Limb (tissue), 2 donors: ENCODE results near the gene SUMF1.
"Not testable (repeated sequence)": the region's sequence is repeated elsewhere in the genome, so short reads cannot be mapped to it uniquely, and the experiment has no call there.

ENCODE experiments used
- DNase-seq, 2 donors: peaks; one replicate each; pipeline ENCODE4 v3.0.0-alpha.2; 2016; ENCODE audit errors: extremely low spot score in 2 of 2

Gene SUMF1

GRCh38 chr3:4338751-4339150, 128.3 kb downstream of the SUMF1 start:
- DNase-seq = no peak

DNA sequence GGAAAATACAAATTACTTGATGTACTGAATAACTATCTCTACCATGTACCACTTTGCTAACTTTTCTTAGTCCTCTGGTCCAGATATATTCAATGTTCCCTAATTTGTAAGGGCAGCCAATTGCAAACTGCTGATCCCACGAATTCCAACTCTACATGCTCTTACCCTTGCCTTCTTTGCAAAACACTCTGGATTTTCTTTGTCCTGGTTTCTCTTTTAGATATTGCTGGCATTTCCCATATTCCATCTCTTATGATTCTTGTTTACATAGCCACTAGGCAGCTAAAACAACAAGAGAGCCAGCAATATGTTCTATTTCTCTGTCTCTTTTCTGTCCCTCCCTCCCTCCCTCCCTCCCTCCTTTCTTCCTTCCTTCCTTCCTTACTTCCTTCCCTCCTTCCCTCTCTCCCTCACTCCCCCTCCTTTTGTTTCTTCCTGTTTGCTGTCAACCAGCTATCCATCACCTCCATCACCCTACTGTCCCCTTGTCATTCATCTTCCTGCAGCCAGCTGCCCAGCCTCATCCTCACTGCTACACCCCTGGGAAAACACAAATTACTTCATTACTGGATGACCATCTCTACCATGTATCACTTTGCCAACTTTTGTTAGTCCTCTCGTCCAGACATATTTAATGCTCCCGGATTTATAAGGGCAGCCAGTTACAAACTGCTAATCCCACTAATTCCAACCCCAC, 130.1 kb downstream of the SUMF1 start:
- DNase-seq = no peak

GRCh38 chr3:4335840-4336562, 131.1 kb downstream of the SUMF1 start:
- no peak for DNase-seq

DNA sequence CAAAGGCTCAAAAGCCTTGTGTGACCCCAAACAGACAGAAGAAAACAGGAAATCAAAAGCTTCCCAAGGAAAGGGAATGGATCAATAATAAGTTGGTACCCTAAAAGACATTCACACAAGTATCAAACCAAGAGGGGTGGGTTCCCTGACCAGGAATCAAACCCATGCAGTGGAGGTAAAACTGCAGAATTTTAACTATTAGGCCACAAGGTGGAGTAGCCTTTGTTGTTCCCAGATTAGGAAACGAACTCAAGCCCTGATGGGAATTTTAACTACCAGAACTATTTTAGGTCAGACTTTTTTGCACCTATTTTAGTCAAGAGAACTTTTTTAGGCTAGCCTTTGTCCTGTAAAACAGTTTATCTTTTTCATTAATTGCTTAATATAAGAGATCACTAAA, 132.5 kb downstream of the SUMF1 start:
- DNase-seq = no peak

- no peak for DNase-seq
Observed at GRCh38 chr3:4332991-4333390, 134.1 kb downstream of the SUMF1 start.

- no peak for DNase-seq
Observed at GRCh38 chr3:4332574-4332973, 134.5 kb downstream of the SUMF1 start.

DNA sequence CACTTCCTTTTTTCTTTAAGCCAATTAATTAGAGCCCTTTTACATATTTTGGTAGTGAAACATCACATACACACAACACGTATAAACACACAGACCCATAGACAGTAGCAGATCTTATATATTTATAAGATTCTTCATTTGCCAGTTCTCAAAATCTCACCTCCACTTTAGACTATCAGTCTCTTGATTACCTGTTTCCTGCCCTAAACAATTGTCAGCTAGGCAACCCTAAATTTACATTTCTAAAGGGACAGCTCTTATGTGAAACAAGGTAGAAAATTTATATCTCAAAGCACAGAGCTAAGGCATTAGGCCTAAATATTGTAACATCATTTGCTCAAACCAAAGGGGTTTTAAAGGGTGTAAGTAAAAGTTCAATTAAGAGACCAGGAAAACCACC, 135.0 kb downstream of the SUMF1 start:
- no peak for DNase-seq

- not testable (repeated sequence) for DNase-seq
Observed at GRCh38 chr3:4329806-4330205, 137.3 kb downstream of the SUMF1 start.

DNA sequence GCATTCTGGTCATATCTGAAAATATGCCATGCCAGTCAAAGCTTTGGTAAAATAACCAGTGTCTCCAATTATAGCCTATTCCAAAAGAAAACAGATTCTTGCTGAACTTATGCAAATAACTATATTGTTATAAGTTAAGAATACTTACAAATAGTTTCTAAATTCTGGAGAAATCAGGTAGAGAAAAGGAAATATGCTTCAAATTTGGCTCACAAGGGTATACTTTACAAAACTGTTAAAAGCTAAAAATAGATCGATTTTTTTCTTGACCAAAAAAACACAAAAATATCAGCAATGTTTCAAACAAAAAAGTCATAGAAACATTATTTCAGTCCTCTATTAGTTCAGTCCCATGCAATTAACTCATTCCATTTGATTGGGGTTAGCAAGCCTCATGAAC, 140.2 kb downstream of the SUMF1 start:
- DNase-seq = no peak

DNA sequence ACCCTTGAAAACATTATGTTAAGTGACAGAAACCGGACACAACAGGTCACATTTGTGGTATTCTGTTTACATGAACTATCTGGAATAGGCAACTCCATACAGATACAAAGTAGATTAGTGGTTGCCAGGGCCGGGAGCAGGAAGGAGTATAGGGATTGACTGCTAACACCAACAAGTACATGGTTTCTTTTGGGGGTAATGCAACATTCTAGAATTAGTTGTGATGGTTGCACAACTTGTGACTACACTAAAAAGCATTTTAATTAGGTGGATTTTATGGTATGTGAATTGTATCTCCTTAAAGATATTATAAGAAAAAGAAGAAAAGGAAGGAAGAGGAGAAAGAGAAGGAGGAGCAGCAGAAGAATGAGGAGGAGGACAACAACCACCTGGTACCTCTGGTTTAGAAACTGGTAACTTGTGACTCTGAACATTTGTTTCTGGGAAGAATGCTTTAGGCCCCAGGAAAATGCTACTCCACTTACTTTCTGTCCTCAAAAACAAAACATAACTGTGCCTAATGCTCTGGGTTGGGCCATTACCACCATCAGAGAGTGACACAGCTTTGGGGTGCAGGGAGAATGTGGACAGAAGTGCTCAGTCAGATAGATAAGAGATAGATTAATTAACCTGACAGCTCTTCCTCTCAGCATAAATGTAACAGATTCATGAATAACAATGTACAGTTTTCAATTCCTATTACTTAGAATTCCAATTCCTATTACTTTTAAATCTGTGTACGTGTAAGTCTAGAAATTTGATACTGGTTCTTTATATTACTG, 143.6 kb downstream of the SUMF1 start:
- DNase-seq = no peak

- DNase-seq = no peak
Observed at GRCh38 chr3:4322635-4323034, 144.4 kb downstream of the SUMF1 start.

GRCh38 chr3:4321732-4322131, 145.3 kb downstream of the SUMF1 start:
- DNase-seq = no peak

GRCh38 chr3:4320096-4320911, 146.8 kb downstream of the SUMF1 start:
- no peak for DNase-seq

DNA sequence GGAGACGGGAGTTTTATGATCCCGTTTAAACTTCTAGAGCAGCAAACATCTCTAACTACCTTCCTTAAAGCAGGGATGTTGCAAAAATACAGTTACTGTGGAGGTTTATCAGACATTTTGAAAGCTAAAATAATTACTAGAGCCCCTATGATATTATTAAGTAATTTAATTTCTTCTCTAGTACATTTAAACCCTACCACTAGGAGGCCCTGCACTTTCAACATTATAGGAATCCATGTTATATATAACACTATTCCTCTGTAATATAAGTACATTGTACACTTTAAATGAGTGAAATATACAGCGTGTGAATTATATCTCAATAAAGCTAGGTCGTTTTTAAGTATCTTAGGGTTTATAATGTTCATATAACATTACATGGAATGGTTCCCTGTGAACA, 152.4 kb downstream of the SUMF1 start:
- DNase-seq = no peak

- no peak for DNase-seq
Observed at GRCh38 chr3:4313606-4314293, 153.3 kb downstream of the SUMF1 start.

DNA sequence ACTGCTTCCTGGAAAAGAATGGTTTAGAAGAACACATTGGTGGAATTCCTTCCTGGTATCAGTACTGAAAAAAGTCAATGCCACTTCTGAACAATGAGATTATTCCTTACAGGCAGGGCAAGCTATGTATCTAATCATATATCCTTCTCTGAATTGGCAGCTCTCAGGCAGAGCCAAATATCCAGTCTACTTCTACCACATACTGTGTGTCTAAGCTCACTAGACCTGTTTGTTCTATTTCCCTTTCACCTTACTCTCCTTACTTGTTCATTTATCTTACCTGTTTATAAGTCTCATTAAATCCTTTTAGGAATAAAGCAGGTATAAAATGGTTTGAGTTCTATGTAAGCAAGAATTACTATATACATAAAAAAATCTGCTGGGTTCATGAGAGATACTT, 155.6 kb downstream of the SUMF1 start:
- DNase-seq = no peak
